H1 (cell line): ENCODE measurements around the gene VAV2. TPM values are rescaled to one million over a fixed set of nuclear protein-coding genes. Genes with fewer than 3 reads are reported as not detected.

Experiments
- CBX5 ChIP-seq: fragments of 300-800, 300-1000 bp; sonication (generic); IDR thresholded peaks from 2 replicates; pipeline ENCODE4 v1.7.1; 2016; ENCODE audit warnings: antibody characterized with exemption, low read length, low read depth
- CBX8 ChIP-seq: fragments of 300-800, 300-1000 bp; sonication (generic); IDR thresholded peaks from 2 replicates; pipeline ENCODE4 v1.7.1; 2016; ENCODE audit warnings: low read depth, low read length, borderline replicate concordance
- CHD1 ChIP-seq: IDR thresholded peaks from 2 replicates; pipeline ENCODE4 v1.6.1; 2012; ENCODE audit warnings: low read depth, low read length, improper control_type of control experiment
- GABPA ChIP-seq: IDR thresholded peaks from 2 replicates; pipeline ENCODE4 v1.6.1; 2011; ENCODE audit warnings: mild to moderate bottlenecking, low read length, moderate library complexity, borderline replicate concordance; ENCODE audit not compliant: insufficient read depth
- JUN ChIP-seq: IDR thresholded peaks from 2 replicates; pipeline ENCODE4 v1.6.1; 2011; ENCODE audit warnings: low read depth, mild to moderate bottlenecking, improper control_type of control experiment, low read length
- KDM4A ChIP-seq: IDR thresholded peaks from one replicate; pipeline ENCODE4 v1.7.1; 2012; ENCODE audit warnings: low read depth, mild to moderate bottlenecking, moderate library complexity, low read length, inconsistent platforms; ENCODE audit not compliant: severe bottlenecking
- SIX5 ChIP-seq: IDR thresholded peaks from 2 replicates; pipeline ENCODE4 v1.6.1; 2011; ENCODE audit warnings: mild to moderate bottlenecking, low read depth, low read length
- TAF1 ChIP-seq: IDR thresholded peaks from 2 replicates; pipeline ENCODE4 v1.6.1; 2011; ENCODE audit warnings: mild to moderate bottlenecking, low read depth, low read length
- TAF7 ChIP-seq: optimal IDR thresholded peaks from 2 replicates; pipeline ENCODE3; 2011; ENCODE audit warnings: low read depth, mild to moderate bottlenecking, inconsistent platforms, low read length, moderate library complexity, borderline replicate concordance
- polyA plus RNA-seq, 7 experiments: library from polyadenylated mRNA; depleted of rRNA in 3 of 7; stranded (reverse) in 5 of 7; unstranded in 2 of 7; fragments of >200 nt in 5 of 7; fragments of 200-250 nt in 2 of 7; gene quantifications; 1 replicate in 5 of 7; 2 replicates in 1 of 7; 4 replicates in 1 of 7; pipeline versions ENCODE4 v1.2.1 to v1.2.3, GENCODE V29; 2011 to 2013; ENCODE audit warnings: missing spikeins in 2 of 7, mixed read lengths in 2 of 7
- total RNA-seq: library from RNA; stranded (reverse); fragmentation: NEBNext Ultra II Directional; extraction: Animal tissue kit (Norgen Biotek cat#: 25700); gene quantifications from 2 replicates; pipeline ENCODE4 v1.2.1, GENCODE V29; 2021
- TF ChIP-seq, protein P1 (sequence below): fragments of 300-600 bp; sonication (generic); IDR thresholded peaks from 2 replicates; pipeline ENCODE4 v1.7.1; 2012; ENCODE audit warnings: low read length, moderate library complexity, mild to moderate bottlenecking, inconsistent platforms; ENCODE audit not compliant: insufficient replicate concordance

Gene VAV2
- total and polyA plus RNA-seq, 2 of the 8 experiments (the other 6 are each of a cell fraction or from before 2014, with no cell fraction given): 13.6 to 37.6 TPM

DNA sequence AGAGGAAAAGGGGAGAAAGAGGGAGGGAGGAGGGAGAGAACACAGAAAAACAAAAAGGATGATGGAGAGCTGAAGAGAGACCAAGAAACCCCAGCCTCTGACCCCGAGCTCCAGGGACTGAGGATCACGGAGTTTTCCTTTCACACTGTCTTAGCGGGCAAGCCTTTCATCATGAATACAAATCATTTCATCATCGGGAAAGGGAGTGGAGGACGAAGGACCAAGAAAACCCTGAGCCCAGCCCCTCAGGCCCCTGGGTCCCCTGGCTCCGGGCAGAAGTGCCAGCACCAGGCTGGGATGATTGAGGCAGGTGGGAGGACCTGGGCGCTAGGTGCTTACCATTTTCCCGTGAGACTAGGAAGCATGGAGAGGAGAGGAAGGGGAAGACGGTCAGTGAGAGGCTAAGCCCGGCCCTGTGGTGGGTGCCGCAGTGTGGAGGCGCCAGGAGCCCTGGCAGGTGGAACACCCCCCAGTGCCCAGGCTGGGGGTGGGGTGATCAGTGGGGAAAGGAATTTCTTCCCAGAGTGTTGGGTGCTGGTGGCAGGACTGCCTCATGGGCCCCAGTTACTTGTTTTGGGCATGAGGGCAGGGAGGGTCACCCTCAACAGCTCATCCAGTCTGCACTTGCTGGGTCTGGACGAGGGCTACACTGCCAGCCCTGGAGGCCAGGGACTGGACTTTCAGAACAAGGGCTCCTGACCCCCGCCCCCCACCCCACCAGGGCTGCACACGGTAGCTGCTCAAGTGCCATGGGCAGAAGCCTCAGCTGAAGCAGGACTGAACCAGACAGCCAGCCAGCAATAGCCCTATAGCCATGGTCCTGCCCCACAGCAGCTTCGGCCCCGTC is 205.0 kb downstream of the VAV2 start (continued):
- TF ChIP-seq, protein P1, sequence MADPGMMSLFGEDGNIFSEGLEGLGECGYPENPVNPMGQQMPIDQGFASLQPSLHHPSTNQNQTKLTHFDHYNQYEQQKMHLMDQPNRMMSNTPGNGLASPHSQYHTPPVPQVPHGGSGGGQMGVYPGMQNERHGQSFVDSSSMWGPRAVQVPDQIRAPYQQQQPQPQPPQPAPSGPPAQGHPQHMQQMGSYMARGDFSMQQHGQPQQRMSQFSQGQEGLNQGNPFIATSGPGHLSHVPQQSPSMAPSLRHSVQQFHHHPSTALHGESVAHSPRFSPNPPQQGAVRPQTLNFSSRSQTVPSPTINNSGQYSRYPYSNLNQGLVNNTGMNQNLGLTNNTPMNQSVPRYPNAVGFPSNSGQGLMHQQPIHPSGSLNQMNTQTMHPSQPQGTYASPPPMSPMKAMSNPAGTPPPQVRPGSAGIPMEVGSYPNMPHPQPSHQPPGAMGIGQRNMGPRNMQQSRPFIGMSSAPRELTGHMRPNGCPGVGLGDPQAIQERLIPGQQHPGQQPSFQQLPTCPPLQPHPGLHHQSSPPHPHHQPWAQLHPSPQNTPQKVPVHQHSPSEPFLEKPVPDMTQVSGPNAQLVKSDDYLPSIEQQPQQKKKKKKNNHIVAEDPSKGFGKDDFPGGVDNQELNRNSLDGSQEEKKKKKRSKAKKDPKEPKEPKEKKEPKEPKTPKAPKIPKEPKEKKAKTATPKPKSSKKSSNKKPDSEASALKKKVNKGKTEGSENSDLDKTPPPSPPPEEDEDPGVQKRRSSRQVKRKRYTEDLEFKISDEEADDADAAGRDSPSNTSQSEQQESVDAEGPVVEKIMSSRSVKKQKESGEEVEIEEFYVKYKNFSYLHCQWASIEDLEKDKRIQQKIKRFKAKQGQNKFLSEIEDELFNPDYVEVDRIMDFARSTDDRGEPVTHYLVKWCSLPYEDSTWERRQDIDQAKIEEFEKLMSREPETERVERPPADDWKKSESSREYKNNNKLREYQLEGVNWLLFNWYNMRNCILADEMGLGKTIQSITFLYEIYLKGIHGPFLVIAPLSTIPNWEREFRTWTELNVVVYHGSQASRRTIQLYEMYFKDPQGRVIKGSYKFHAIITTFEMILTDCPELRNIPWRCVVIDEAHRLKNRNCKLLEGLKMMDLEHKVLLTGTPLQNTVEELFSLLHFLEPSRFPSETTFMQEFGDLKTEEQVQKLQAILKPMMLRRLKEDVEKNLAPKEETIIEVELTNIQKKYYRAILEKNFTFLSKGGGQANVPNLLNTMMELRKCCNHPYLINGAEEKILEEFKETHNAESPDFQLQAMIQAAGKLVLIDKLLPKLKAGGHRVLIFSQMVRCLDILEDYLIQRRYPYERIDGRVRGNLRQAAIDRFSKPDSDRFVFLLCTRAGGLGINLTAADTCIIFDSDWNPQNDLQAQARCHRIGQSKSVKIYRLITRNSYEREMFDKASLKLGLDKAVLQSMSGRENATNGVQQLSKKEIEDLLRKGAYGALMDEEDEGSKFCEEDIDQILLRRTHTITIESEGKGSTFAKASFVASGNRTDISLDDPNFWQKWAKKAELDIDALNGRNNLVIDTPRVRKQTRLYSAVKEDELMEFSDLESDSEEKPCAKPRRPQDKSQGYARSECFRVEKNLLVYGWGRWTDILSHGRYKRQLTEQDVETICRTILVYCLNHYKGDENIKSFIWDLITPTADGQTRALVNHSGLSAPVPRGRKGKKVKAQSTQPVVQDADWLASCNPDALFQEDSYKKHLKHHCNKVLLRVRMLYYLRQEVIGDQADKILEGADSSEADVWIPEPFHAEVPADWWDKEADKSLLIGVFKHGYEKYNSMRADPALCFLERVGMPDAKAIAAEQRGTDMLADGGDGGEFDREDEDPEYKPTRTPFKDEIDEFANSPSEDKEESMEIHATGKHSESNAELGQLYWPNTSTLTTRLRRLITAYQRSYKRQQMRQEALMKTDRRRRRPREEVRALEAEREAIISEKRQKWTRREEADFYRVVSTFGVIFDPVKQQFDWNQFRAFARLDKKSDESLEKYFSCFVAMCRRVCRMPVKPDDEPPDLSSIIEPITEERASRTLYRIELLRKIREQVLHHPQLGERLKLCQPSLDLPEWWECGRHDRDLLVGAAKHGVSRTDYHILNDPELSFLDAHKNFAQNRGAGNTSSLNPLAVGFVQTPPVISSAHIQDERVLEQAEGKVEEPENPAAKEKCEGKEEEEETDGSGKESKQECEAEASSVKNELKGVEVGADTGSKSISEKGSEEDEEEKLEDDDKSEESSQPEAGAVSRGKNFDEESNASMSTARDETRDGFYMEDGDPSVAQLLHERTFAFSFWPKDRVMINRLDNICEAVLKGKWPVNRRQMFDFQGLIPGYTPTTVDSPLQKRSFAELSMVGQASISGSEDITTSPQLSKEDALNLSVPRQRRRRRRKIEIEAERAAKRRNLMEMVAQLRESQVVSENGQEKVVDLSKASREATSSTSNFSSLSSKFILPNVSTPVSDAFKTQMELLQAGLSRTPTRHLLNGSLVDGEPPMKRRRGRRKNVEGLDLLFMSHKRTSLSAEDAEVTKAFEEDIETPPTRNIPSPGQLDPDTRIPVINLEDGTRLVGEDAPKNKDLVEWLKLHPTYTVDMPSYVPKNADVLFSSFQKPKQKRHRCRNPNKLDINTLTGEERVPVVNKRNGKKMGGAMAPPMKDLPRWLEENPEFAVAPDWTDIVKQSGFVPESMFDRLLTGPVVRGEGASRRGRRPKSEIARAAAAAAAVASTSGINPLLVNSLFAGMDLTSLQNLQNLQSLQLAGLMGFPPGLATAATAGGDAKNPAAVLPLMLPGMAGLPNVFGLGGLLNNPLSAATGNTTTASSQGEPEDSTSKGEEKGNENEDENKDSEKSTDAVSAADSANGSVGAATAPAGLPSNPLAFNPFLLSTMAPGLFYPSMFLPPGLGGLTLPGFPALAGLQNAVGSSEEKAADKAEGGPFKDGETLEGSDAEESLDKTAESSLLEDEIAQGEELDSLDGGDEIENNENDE: no peak
- no peak for TF ChIP-seq CBX8
- no peak for TF ChIP-seq KDM4A
- TF ChIP-seq SIX5: no peak
- no peak for TF ChIP-seq CBX5
- TF ChIP-seq TAF1: no peak
- TF ChIP-seq CHD1: no peak
- no peak for TF ChIP-seq JUN
- TF ChIP-seq TAF7: no peak
- no peak for TF ChIP-seq GABPA
